GM12875 (cell line): Measurements from ENCODE around the gene SNRNP70.

Source experiments
- H3K4me3 ChIP-seq: one replicate; pipeline ENCODE4 v1.5.1; 2011; ENCODE audit warnings: low read depth, low read length, control low read depth
- TF ChIP-seq, protein P1 (sequence below): IDR thresholded peaks from 2 replicates; pipeline ENCODE4 v1.5.1; 2011; ENCODE audit warnings: low read depth, mild to moderate bottlenecking, control low read depth, inconsistent platforms, low read length, moderate library complexity, borderline replicate concordance; ENCODE audit not compliant: insufficient read depth

Gene SNRNP70

DNA sequence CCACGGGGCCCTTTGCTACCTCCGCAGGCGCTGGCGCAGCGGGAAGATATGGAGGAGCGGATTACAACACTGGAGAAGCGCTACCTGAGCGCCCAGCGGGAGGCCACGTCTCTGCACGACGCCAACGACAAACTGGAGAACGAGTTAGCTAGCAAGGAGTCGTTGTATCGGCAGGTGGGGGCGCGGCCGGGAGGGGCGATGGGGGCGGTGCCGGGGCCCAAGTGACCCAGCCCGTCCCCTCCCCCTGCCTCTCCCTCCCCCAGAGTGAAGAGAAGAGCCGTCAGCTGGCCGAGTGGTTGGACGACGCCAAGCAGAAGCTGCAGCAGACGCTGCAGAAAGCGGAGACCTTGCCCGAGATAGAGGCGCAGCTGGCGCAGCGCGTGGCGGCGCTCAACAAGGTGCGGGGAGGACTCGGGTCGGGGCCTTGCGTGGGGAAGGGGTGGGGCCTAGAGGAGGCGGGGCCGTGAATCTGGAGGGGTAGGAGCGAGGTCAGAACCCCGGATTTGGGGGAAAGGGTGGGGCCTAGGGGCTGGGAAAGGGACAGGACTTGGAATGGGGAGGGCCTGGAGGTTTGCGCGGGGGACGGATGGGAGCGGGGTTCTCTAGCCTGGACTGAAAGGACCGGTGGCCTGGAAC lies 47.8 kb downstream of the SNRNP70 start:
- H3K4me3 ChIP-seq: no peak overlapping the region
- TF ChIP-seq, protein P1, sequence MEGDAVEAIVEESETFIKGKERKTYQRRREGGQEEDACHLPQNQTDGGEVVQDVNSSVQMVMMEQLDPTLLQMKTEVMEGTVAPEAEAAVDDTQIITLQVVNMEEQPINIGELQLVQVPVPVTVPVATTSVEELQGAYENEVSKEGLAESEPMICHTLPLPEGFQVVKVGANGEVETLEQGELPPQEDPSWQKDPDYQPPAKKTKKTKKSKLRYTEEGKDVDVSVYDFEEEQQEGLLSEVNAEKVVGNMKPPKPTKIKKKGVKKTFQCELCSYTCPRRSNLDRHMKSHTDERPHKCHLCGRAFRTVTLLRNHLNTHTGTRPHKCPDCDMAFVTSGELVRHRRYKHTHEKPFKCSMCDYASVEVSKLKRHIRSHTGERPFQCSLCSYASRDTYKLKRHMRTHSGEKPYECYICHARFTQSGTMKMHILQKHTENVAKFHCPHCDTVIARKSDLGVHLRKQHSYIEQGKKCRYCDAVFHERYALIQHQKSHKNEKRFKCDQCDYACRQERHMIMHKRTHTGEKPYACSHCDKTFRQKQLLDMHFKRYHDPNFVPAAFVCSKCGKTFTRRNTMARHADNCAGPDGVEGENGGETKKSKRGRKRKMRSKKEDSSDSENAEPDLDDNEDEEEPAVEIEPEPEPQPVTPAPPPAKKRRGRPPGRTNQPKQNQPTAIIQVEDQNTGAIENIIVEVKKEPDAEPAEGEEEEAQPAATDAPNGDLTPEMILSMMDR: no peak

DNA sequence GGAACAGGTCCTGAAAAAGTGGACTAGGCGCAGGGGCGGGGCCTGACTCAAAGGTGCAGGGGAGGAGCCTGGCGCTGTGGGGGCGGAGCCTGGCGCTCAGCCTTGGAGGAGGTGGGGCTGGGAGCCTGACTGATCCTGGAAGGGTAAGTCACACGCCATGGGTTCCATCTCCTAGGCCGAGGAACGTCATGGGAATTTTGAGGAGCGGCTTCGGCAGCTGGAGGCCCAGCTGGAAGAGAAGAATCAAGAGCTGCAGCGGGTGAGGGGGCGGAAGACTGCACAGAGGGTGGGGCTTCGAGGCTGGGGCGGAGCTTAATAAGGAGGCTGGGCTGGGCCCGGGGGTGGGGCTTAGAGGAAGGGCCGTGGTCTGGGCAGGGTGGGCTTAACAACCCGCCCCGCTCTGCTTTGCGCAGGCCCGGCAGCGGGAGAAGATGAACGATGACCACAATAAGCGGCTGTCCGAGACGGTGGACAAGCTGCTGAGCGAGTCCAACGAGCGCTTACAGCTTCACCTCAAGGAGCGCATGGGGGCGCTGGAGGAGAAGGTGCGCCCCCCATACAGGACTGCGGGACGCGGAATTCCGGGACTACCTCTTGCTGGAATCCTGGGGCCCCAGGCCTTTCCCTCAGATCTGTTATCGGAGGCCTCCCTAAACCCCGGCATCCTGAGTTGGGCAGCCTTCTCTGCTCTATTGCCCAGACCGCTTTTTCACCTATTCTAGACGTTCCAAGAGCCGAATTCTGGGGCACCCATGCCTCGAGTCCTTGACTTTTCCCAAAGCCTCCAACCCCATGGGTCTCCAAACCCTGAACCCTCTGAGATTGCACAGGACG lies 48.6 kb downstream of the SNRNP70 start:
- no peak overlapping the region for H3K4me3 ChIP-seq
- TF ChIP-seq, protein P1: no peak

DNA sequence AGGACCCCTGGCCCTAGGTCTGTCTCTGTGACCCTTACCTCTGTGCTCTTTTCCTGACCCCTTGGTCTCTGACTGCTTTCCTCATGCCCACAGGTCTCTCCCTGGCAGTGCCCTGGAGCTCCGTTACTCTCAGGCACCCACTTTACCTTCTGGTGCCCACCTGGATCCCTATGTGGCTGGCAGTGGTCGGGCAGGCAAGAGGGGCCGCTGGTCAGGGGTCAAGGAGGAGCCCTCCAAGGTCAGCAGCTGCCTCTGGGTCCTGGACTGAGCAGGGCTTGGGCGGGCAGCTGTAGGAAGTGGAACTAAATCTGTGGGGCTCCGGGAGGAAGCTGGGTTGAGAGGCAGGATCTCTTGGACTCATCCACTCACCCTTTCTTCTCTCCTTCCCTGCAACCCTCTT lies 50.4 kb downstream of the SNRNP70 start:
- H3K4me3 ChIP-seq: no peak overlapping the region
- TF ChIP-seq, protein P1: no peak

DNA sequence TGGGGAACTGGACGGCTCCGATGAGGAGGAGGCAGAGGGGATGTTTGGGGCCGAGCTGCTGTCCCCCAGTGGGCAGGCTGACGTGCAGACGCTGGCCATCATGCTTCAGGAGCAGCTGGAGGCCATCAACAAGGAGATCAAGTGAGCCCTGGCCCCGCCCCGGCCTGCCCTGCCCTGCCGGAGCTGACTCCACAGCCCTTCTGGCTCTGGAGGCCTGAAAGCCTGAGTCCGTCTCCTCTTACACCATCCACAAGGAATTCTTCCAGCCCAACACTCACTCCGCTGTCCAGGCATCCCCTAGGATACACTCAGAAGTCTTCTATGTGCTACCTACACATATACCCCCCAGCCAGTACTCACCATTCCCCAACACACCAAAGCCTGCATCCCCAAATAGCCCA lies 51.5 kb downstream of the SNRNP70 start:
- TF ChIP-seq, protein P1: no peak
- no peak overlapping the region for H3K4me3 ChIP-seq

DNA sequence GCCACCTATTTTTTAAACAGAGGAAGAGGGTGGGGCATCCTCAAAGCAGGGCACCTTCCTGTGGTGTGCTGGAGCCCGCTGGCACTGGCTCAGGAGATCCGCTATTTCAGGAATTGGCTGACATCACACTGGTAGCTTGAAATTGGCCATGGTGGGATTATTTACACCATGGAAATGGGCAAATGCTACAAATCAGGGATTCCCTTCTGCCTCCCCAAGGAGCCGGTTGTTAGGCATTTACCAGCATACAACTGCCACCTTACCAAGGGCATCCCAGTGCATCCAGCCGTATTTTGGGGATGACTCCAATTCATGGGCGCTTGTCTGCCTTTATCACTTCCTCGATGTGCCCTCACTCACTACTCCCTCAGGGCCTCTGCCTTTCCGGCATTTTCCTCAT lies 55.7 kb downstream of the SNRNP70 start:
- H3K4me3 ChIP-seq: no peak overlapping the region
- TF ChIP-seq, protein P1: no peak

DNA sequence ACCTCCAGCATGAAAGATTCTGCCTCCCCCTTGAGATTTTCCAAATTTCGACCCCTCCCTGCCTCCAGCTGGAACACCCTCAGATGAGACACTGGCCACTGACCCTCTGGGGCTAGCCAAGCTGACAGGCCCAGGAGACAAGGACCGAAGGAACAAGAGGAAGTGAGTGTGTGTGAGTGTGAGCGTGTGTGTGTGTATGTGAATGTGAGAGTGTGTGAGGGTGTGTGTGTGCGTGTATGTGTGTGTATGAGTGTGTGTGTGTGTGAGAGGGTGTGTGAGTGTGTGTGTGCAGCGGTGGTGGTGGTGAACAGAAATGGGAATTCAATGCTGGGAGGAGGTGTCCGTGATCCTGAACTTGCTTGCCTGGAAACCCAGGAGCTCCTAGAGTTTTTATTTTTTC lies 56.1 kb downstream of the SNRNP70 start:
- no peak overlapping the region for H3K4me3 ChIP-seq
- TF ChIP-seq, protein P1: no peak
